Islet of Langerhans (tissue), 1 donor: ENCODE data around the gene DDX24.

Experiments used
- FAIRE-seq: peaks from one replicate; lab custom pipeline; 2011; peaks lifted over from hg19 to GRCh38; lab: Jason Lieb, UNC

DDX24 gene

GRCh38 chr14:94046696-94047250 is 34.2 kb downstream of the DDX24 start:
- FAIRE-seq: no peak

GRCh38 chr14:94045563-94046345 is 35.2 kb downstream of the DDX24 start:
- FAIRE-seq: no peak

- no peak for FAIRE-seq
Observed at GRCh38 chr14:94045101-94045500, 35.9 kb downstream of the DDX24 start.

GRCh38 chr14:94044476-94045091 is 36.4 kb downstream of the DDX24 start:
- FAIRE-seq: no peak

- no peak for FAIRE-seq
Observed at GRCh38 chr14:94043756-94044475, 37.1 kb downstream of the DDX24 start.

GRCh38 chr14:94043111-94043755 is 37.8 kb downstream of the DDX24 start:
- no peak for FAIRE-seq

- no peak for FAIRE-seq
Observed at GRCh38 chr14:94042433-94043091, 38.4 kb downstream of the DDX24 start.

GRCh38 chr14:94041551-94042346 is 39.3 kb downstream of the DDX24 start:
- no peak for FAIRE-seq

- no peak for FAIRE-seq
Observed at GRCh38 chr14:94040796-94041195, 40.2 kb downstream of the DDX24 start.

GRCh38 chr14:94040247-94040646 is 40.8 kb downstream of the DDX24 start:
- FAIRE-seq: no peak

- FAIRE-seq: no peak
Observed at GRCh38 chr14:94038921-94039629, 41.9 kb downstream of the DDX24 start.

- no peak for FAIRE-seq
Observed at GRCh38 chr14:94038510-94038909, 42.5 kb downstream of the DDX24 start.

- FAIRE-seq: no peak
Observed at GRCh38 chr14:94037954-94038353, 43.0 kb downstream of the DDX24 start.

- FAIRE-seq: peak; percentile 33
Observed at GRCh38 chr14:94036313-94037167, 44.5 kb downstream of the DDX24 start.

- FAIRE-seq: no peak
Observed at GRCh38 chr14:94034886-94035285, 46.1 kb downstream of the DDX24 start.

GRCh38 chr14:94031883-94032279 is 49.1 kb downstream of the DDX24 start:
- FAIRE-seq: no peak

GRCh38 chr14:94031161-94031882 is 49.7 kb downstream of the DDX24 start:
- no peak for FAIRE-seq

- FAIRE-seq: no peak
Observed at GRCh38 chr14:94030571-94030970, 50.4 kb downstream of the DDX24 start.
